ENCODE measurements around the gene NEU4. TPM values are rescaled to one million over a fixed set of nuclear protein-coding genes. Genes with fewer than 3 reads are reported as not detected.

NEU4 gene
- polyA plus RNA-seq, 1 donor from 2014 or later = not detected

DNA sequence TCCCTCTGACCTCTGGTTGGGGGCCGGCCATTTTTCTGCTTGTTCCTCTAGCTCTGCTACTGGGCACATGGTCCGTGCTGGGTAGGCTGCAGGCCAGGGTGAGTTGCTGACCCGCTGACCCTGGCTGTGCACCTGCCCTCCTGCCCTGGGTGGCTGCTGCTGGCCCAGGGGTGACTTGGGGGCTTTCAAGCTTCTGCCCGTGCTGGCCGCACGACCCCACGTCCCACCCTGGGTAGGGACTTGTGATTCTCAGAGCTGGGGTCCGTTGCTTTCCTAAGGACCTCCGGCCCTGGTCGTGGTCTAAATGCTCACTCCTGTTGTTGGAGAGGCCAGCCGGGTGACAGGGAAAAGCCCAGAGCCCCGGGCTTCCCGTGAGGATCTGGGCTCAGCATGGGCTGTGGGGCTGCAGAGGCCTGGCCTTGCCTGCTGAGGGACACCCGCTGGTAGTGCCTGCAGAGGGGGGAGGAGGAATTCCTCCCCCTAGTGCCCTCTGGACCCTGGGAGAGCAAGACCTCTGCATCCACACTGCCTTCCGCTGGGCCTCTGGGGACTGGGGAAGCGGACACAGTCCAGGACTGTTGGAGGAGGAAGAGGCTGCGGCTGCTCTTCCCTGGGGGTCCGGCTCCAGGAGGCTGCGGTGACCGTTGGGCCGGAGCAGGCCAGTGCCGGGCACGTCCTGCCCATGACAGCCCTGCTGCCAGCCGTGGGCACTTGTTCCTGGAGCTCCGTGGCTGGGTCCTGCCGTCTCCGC lies 38.6 kb upstream of the NEU4 start:
- Histone ChIP-seq H3K9ac (ENCODE audit: low read length) (no peak overlapping the region), H3K36me3 (ENCODE audit: insufficient read depth, low read length) (no peaks in the 10 kb centered on the region), H3K79me2 (replicated peaks; ENCODE audit: insufficient read depth, low read length) (no peaks in the 10 kb centered on the region), H3K9me3 (ENCODE audit: low read length) (no peaks in the 10 kb centered on the region), H3K27me3 (ENCODE audit: insufficient read depth, low read depth, low read length) (no peaks in the 10 kb centered on the region), H3F3A (ENCODE audit: insufficient read depth, low read length, poor library complexity, severe bottlenecking) (no peaks in the 10 kb centered on the region), H3K9me2 (ENCODE audit: insufficient read depth, low read length) (no peaks in the 10 kb centered on the region), H2AFZ (ENCODE audit: low read depth, low read length) (no peak overlapping the region), H3K4me3 (ENCODE audit: low read length) (no peak overlapping the region), H3K4me2 (ENCODE audit: low read length) (no peak overlapping the region), H4K20me1 (ENCODE audit: insufficient read depth) (no peaks in the 10 kb centered on the region), H3K27ac (ENCODE audit: low read length) (no peak overlapping the region)
- no peak for TF ChIP-seq EZH2 (IDR thresholded peaks at IDR 0.05; ENCODE audit: borderline replicate concordance, insufficient read depth, low read length, poor library complexity, severe bottlenecking)
- TF ChIP-seq EP300 (conservative IDR thresholded peaks at IDR 0.05; ENCODE audit: poor library complexity, severe bottlenecking) = no peak
- no peak for TF ChIP-seq POLR2AphosphoS5 (IDR thresholded peaks at IDR 0.05)
- TF ChIP-seq MXI1 (conservative IDR thresholded peaks at IDR 0.05; ENCODE audit: poor library complexity, severe bottlenecking) = no peak
- TF ChIP-seq RAD21 (conservative IDR thresholded peaks at IDR 0.05) = no peak
- TF ChIP-seq, protein P1, sequence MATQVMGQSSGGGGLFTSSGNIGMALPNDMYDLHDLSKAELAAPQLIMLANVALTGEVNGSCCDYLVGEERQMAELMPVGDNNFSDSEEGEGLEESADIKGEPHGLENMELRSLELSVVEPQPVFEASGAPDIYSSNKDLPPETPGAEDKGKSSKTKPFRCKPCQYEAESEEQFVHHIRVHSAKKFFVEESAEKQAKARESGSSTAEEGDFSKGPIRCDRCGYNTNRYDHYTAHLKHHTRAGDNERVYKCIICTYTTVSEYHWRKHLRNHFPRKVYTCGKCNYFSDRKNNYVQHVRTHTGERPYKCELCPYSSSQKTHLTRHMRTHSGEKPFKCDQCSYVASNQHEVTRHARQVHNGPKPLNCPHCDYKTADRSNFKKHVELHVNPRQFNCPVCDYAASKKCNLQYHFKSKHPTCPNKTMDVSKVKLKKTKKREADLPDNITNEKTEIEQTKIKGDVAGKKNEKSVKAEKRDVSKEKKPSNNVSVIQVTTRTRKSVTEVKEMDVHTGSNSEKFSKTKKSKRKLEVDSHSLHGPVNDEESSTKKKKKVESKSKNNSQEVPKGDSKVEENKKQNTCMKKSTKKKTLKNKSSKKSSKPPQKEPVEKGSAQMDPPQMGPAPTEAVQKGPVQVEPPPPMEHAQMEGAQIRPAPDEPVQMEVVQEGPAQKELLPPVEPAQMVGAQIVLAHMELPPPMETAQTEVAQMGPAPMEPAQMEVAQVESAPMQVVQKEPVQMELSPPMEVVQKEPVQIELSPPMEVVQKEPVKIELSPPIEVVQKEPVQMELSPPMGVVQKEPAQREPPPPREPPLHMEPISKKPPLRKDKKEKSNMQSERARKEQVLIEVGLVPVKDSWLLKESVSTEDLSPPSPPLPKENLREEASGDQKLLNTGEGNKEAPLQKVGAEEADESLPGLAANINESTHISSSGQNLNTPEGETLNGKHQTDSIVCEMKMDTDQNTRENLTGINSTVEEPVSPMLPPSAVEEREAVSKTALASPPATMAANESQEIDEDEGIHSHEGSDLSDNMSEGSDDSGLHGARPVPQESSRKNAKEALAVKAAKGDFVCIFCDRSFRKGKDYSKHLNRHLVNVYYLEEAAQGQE (IDR thresholded peaks at IDR 0.05; ENCODE audit: borderline replicate concordance) = no peak
- no peak for TF ChIP-seq SMC3 (conservative IDR thresholded peaks at IDR 0.05; ENCODE audit: poor library complexity)
- TF ChIP-seq, protein P2, sequence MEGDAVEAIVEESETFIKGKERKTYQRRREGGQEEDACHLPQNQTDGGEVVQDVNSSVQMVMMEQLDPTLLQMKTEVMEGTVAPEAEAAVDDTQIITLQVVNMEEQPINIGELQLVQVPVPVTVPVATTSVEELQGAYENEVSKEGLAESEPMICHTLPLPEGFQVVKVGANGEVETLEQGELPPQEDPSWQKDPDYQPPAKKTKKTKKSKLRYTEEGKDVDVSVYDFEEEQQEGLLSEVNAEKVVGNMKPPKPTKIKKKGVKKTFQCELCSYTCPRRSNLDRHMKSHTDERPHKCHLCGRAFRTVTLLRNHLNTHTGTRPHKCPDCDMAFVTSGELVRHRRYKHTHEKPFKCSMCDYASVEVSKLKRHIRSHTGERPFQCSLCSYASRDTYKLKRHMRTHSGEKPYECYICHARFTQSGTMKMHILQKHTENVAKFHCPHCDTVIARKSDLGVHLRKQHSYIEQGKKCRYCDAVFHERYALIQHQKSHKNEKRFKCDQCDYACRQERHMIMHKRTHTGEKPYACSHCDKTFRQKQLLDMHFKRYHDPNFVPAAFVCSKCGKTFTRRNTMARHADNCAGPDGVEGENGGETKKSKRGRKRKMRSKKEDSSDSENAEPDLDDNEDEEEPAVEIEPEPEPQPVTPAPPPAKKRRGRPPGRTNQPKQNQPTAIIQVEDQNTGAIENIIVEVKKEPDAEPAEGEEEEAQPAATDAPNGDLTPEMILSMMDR (IDR thresholded peaks at IDR 0.05; ENCODE audit: poor library complexity, severe bottlenecking) = no peak
- no peak for TF ChIP-seq TAF1 (IDR thresholded peaks at IDR 0.05; ENCODE audit: low read depth)

DNA sequence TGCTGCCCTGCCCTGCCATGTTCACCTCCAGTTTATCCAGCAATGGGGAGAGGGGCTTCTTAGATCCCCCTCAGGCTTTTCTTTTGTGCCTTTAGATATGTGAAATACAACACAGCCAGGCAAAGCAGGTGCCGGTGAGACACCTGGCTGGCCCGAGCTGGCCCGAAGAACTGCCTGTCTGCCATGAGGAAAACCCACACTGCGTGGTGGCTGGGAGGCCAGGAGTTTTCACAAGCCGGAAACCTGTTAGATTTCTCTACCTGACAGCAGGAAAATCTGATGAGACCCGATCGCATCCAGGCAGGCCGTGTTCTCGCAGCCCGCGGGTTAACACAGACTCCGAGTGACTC lies 38.1 kb upstream of the NEU4 start:
- Histone ChIP-seq H3K36me3 (ENCODE audit: insufficient read depth, low read length) (no peaks in the 10 kb centered on the region), H3K4me3 (ENCODE audit: low read length) (no peak overlapping the region), H3K27ac (ENCODE audit: low read length) (no peak overlapping the region), H3K9me3 (ENCODE audit: low read length) (no peaks in the 10 kb centered on the region), H3K4me2 (ENCODE audit: low read length) (no peak overlapping the region), H3K79me2 (replicated peaks; ENCODE audit: insufficient read depth, low read length) (no peaks in the 10 kb centered on the region), H3K9ac (ENCODE audit: low read length) (no peak overlapping the region), H3F3A (ENCODE audit: insufficient read depth, low read length, poor library complexity, severe bottlenecking) (no peaks in the 10 kb centered on the region), H3K9me2 (ENCODE audit: insufficient read depth, low read length) (no peaks in the 10 kb centered on the region), H4K20me1 (ENCODE audit: insufficient read depth) (no peaks in the 10 kb centered on the region), H2AFZ (ENCODE audit: low read depth, low read length) (no peak overlapping the region), H3K27me3 (ENCODE audit: insufficient read depth, low read depth, low read length) (no peaks in the 10 kb centered on the region)
- TF ChIP-seq, protein P1 (IDR thresholded peaks at IDR 0.05; ENCODE audit: borderline replicate concordance) = no peak
- no peak for TF ChIP-seq SMC3 (conservative IDR thresholded peaks at IDR 0.05; ENCODE audit: poor library complexity)
- TF ChIP-seq EP300 (conservative IDR thresholded peaks at IDR 0.05; ENCODE audit: poor library complexity, severe bottlenecking) = no peak
- TF ChIP-seq MXI1 (conservative IDR thresholded peaks at IDR 0.05; ENCODE audit: poor library complexity, severe bottlenecking) = no peak
- TF ChIP-seq RAD21 (conservative IDR thresholded peaks at IDR 0.05) = no peak

Data from neural cell (in vitro differentiated cells).